ENCODE results near the gene JPT2. TPM values are rescaled to one million over a fixed set of nuclear protein-coding genes. Genes with fewer than 3 reads are reported as not detected.
"Not testable (repeated sequence)": the region's sequence is repeated elsewhere in the genome, so short reads cannot be mapped to it uniquely, and the experiment has no call there.

Gene JPT2
- total RNA-seq, 2 donors from 2014 or later: 56.6 to 75.3 TPM

- no peaks in the 10 kb centered on the region for H3K4me1 ChIP-seq (replicated peaks)
- no peak overlapping the region for H3K4me3 ChIP-seq
- no peaks in the 10 kb centered on the region for H3K9me3 ChIP-seq
- intact Hi-C loops (cut with DNase I): no loop called here
- no peaks in the 10 kb centered on the region for H3K27me3 ChIP-seq (replicated peaks; ENCODE audit: insufficient read depth)
- no peak for DNase-seq (ENCODE audit: low spot score)
- 82% methylated on average over 14 of the region's 14 CpGs for WGBS
- TF ChIP-seq, protein P1, sequence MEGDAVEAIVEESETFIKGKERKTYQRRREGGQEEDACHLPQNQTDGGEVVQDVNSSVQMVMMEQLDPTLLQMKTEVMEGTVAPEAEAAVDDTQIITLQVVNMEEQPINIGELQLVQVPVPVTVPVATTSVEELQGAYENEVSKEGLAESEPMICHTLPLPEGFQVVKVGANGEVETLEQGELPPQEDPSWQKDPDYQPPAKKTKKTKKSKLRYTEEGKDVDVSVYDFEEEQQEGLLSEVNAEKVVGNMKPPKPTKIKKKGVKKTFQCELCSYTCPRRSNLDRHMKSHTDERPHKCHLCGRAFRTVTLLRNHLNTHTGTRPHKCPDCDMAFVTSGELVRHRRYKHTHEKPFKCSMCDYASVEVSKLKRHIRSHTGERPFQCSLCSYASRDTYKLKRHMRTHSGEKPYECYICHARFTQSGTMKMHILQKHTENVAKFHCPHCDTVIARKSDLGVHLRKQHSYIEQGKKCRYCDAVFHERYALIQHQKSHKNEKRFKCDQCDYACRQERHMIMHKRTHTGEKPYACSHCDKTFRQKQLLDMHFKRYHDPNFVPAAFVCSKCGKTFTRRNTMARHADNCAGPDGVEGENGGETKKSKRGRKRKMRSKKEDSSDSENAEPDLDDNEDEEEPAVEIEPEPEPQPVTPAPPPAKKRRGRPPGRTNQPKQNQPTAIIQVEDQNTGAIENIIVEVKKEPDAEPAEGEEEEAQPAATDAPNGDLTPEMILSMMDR (IDR thresholded peaks at IDR 0.05): no peak
- TF ChIP-seq POLR2A (IDR thresholded peaks at IDR 0.05) (no peak), POLR2AphosphoS5 (IDR thresholded peaks at IDR 0.05) (no peak)
- peaks cover 0 to 33% of the 10 kb centered on the region in 2 donors for H3K36me3 ChIP-seq
- no peak overlapping the region for H3K27ac ChIP-seq
Measured at GRCh38 chr16:1732071-1732470, 54.0 kb downstream of the JPT2 start.

GRCh38 chr16:1732551-1732987 lies 54.5 kb downstream of the JPT2 start:
- intact Hi-C loops (cut with DNase I); H3K27me3 ChIP-seq (replicated peaks; ENCODE audit: insufficient read depth); H3K27ac ChIP-seq; H3K4me1 ChIP-seq (replicated peaks); H3K4me3 ChIP-seq; DNase-seq (ENCODE audit: low spot score); H3K9me3 ChIP-seq: not testable (repeated sequence)
- WGBS: 74% methylated on average over 21 of the region's 21 CpGs
- H3K36me3 ChIP-seq: peaks cover 0 to 30% of the 10 kb centered on the region in 2 donors

DNA sequence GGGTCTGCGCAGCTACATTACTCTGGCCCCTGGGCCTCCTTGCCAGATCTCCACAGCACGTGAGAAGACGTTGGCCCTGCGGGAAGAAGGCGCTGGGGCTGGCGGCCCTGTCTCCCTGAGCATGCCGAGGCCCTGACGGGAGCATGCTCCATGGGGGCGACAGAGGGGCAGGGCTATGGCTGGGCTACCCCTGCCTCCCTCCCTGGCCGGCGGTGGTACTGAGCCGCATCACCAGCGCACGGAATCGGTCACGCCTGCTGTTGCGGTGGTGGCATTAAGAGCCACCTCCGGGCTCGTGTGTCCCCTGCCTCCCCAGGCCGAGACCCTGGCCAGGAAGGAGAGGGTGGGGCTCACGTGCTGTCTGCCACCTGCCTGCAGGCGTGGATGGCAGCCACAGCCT lies 56.0 kb downstream of the JPT2 start:
- Histone ChIP-seq H3K4me1 (replicated peaks) (no peaks in the 10 kb centered on the region), H3K36me3 (peaks cover 0 to 16% of the 10 kb centered on the region in 2 donors), H3K27me3 (replicated peaks; ENCODE audit: insufficient read depth) (no peaks in the 10 kb centered on the region), H3K27ac (no peak overlapping the region), H3K9me3 (no peaks in the 10 kb centered on the region), H3K4me3 (no peak overlapping the region)
- no peak for DNase-seq (ENCODE audit: low spot score)
- intact Hi-C loops (cut with DNase I): no loop called here
- 83% methylated on average over 1 of the region's 22 CpGs for whole genome bisulfite sequencing
- TF ChIP-seq POLR2A (IDR thresholded peaks at IDR 0.05) (no peak), POLR2AphosphoS5 (IDR thresholded peaks at IDR 0.05) (no peak)
- TF ChIP-seq, protein P1 (IDR thresholded peaks at IDR 0.05): no peak

- no peaks in the 10 kb centered on the region for H3K4me1 ChIP-seq (replicated peaks)
- no peak for DNase-seq (ENCODE audit: low spot score)
- WGBS: 96% methylated on average over 21 of the region's 22 CpGs
- no peaks in the 10 kb centered on the region for H3K27me3 ChIP-seq (replicated peaks; ENCODE audit: insufficient read depth)
- H3K9me3 ChIP-seq: no peaks in the 10 kb centered on the region
- H3K4me3 ChIP-seq: no peak overlapping the region
- no peak overlapping the region for H3K27ac ChIP-seq
- intact Hi-C loops (cut with DNase I): no loop called here
- no peak for TF ChIP-seq POLR2A (IDR thresholded peaks at IDR 0.05)
- TF ChIP-seq, protein P1 (IDR thresholded peaks at IDR 0.05): no peak
- TF ChIP-seq POLR2AphosphoS5 (IDR thresholded peaks at IDR 0.05): no peak
- peaks cover 0 to 11% of the 10 kb centered on the region in 2 donors for H3K36me3 ChIP-seq
Measured at GRCh38 chr16:1734816-1735215, 56.7 kb downstream of the JPT2 start.

DNA sequence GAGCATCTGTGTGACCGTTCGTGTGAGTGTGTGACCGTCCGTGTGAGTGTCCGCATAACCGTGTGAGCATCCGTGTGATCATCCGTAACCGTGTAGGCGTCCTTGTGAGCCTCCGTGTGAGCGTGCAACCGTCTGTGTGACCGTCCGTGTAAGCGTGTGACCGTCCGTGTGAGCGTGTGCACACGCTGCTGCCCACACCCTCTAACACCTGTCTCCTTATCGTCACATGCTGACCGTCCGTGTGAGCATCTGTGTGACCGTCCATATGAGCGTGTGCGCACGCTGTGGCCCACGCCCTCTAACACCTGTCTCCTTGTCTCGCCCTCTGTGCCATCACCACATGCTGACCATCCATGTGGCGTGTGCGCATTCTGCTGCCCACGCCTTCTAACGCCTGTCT lies 62.2 kb downstream of the JPT2 start:
- intact Hi-C loops (cut with DNase I): no loop called here

More for the DNA sequence above, 62.2 kb downstream of the JPT2 start:
- H3K36me3 ChIP-seq: no peaks in the 10 kb centered on the region
- no peaks in the 10 kb centered on the region for H3K27me3 ChIP-seq (replicated peaks; ENCODE audit: insufficient read depth)
- 93% methylated on average over 33 of the region's 33 CpGs for WGBS
- TF ChIP-seq, protein P1 (IDR thresholded peaks at IDR 0.05): no peak
- TF ChIP-seq POLR2A (IDR thresholded peaks at IDR 0.05) (no peak), POLR2AphosphoS5 (IDR thresholded peaks at IDR 0.05) (no peak)
- H3K9me3 ChIP-seq: no peaks in the 10 kb centered on the region
- H3K4me1 ChIP-seq (replicated peaks): no peaks in the 10 kb centered on the region
- no peak for DNase-seq (ENCODE audit: low spot score)
- no peak overlapping the region for H3K27ac ChIP-seq
- no peak overlapping the region for H3K4me3 ChIP-seq

All from prostate gland (tissue), 2 donors.